IPS DF 6.9 (cell line): ENCODE measurements around the gene MAGI2.

Experiments used
- DNase-seq: peaks from one replicate; pipeline ENCODE4 v3.0.0-alpha.2; 2013; ENCODE audit warnings: low read depth, low spot score
- H3K27ac ChIP-seq: one replicate; pipeline ENCODE4 v1.5.1; 2013; ENCODE audit warnings: low read length, control low read depth
- H3K27me3 ChIP-seq: 2 replicates; pipeline ENCODE4 v1.6.1; 2013; ENCODE audit warnings: mild to moderate bottlenecking, low read length; ENCODE audit not compliant: control insufficient read depth, insufficient read depth
- H3K36me3 ChIP-seq: 2 replicates; pipeline ENCODE4 v1.6.1; 2013; ENCODE audit warnings: low read length; ENCODE audit not compliant: control insufficient read depth, insufficient read depth
- H3K4me1 ChIP-seq: 2 replicates; pipeline ENCODE4 v1.6.1; 2013; ENCODE audit warnings: low read length; ENCODE audit not compliant: control insufficient read depth, insufficient read depth
- H3K4me3 ChIP-seq: 2 replicates; pipeline ENCODE4 v1.5.1; 2013; ENCODE audit warnings: mild to moderate bottlenecking, low read length
- H3K9me3 ChIP-seq: 2 replicates; pipeline ENCODE4 v1.6.1; 2013; ENCODE audit warnings: low read length, inconsistent platforms; ENCODE audit not compliant: control insufficient read depth, insufficient read depth
- WGBS: extraction: QIAGEN DNeasy Blood & Tissue Kit; methylation state at CpG from one replicate; pipeline ENCODE4 v1.1.7; 2013; ENCODE audit warnings: mixed read lengths, missing lambda C conversion rate; ENCODE audit not compliant: insufficient read length, insufficient coverage; 5-methylcytosine and 5-hydroxymethylcytosine counted together

Gene MAGI2

DNA sequence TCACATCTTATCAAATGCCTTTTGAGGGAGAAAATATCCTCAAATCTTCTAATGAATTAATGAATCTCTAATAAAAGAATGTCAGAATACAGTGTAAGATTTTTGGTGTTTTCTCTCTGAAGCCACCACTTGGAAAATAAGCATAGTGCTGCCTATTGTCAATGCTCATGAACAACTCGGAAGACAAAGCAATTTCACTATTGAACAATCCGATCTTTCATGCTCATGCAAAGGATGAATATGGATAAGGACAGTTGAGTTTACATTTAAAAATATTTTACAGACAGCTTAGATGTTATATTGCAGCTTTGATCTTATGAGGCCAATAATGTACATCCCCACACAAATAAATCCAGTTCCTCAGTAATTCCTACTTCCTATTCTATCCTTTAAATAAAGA, 40.6 kb downstream of the MAGI2 start:
- WGBS = no CpG with 5 or more reads among the region's 2 CpGs
- H3K27ac ChIP-seq = no peak overlapping the region
- no peak for DNase-seq
- no peak overlapping the region for H3K4me3 ChIP-seq
- H3K4me1 ChIP-seq = no peaks in the 10 kb centered on the region
- H3K27me3 ChIP-seq = no peaks in the 10 kb centered on the region
- H3K9me3 ChIP-seq = no peaks in the 10 kb centered on the region
- H3K36me3 ChIP-seq = no peaks in the 10 kb centered on the region

- Histone ChIP-seq H3K27me3 (no peaks in the 10 kb centered on the region), H3K9me3 (no peaks in the 10 kb centered on the region), H3K4me3 (no peak overlapping the region), H3K27ac (no peak overlapping the region), H3K4me1 (no peaks in the 10 kb centered on the region), H3K36me3 (no peaks in the 10 kb centered on the region)
- no peak for DNase-seq
- no CpG with 5 or more reads among the region's 3 CpGs for WGBS
Measured at GRCh38 chr7:79412438-79412837, 41.0 kb downstream of the MAGI2 start.

GRCh38 chr7:79410345-79410744, 43.1 kb downstream of the MAGI2 start:
- Histone ChIP-seq H3K36me3 (no peaks in the 10 kb centered on the region), H3K9me3 (no peaks in the 10 kb centered on the region), H3K4me1 (no peaks in the 10 kb centered on the region), H3K27ac (no peak overlapping the region), H3K4me3 (no peak overlapping the region), H3K27me3 (no peaks in the 10 kb centered on the region)
- no peak for DNase-seq

DNA sequence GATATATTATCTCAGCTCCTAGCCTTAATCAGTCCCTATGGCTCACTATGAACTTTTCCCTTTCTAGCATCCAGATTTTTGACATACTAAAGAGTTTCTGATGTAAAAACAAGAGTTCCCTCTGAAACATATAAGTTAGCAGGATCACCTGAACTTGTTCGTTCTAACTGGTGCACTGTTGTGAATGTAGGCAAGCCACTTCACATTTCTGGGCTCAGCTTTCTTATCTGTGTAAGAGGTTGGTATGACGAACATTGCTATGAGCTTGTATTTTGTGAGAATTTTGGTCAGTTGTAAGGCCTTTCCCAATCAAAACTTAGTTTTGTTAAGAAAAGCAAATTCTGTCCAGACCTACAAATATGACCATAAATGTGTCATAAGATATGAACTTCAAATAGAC, 46.1 kb downstream of the MAGI2 start:
- Histone ChIP-seq H3K27ac (no peak overlapping the region), H3K27me3 (no peaks in the 10 kb centered on the region), H3K4me3 (no peak overlapping the region), H3K36me3 (no peaks in the 10 kb centered on the region), H3K4me1 (no peaks in the 10 kb centered on the region), H3K9me3 (no peaks in the 10 kb centered on the region)
- no CpG with 5 or more reads among the region's 2 CpGs for WGBS
- DNase-seq = no peak

- no peak for DNase-seq
- Histone ChIP-seq H3K4me3 (no peak overlapping the region), H3K27ac (no peak overlapping the region), H3K4me1 (no peaks in the 10 kb centered on the region), H3K9me3 (no peaks in the 10 kb centered on the region), H3K27me3 (no peaks in the 10 kb centered on the region), H3K36me3 (no peaks in the 10 kb centered on the region)
- no CpG with 5 or more reads among the region's 2 CpGs for WGBS
Measured at GRCh38 chr7:79406371-79406770, 47.1 kb downstream of the MAGI2 start.

DNA sequence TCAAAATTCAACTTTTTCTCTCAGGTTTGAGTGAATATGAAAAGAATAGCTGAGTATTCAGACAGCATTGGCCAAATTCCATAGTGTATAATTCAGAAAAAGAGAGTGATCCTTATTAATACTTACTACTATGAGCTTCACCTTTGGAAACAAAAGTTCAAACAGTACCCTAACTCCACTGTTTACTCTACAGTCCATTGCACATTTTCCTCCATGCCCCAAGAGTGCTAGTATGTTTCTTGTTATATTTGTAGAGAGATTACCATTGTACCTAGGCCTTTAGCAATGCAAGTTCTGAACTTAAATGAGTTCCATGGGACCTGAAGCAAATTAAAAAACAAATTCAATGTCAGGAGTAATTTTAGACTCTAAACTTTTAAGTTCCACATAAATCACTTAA, 48.1 kb downstream of the MAGI2 start:
- no peaks in the 10 kb centered on the region for H3K27me3 ChIP-seq
- no peaks in the 10 kb centered on the region for H3K36me3 ChIP-seq
- no peak overlapping the region for H3K4me3 ChIP-seq
- H3K27ac ChIP-seq = no peak overlapping the region
- no peak for DNase-seq
- H3K4me1 ChIP-seq = no peaks in the 10 kb centered on the region
- no peaks in the 10 kb centered on the region for H3K9me3 ChIP-seq

- Histone ChIP-seq H3K36me3 (no peaks in the 10 kb centered on the region), H3K4me1 (no peaks in the 10 kb centered on the region), H3K9me3 (no peaks in the 10 kb centered on the region), H3K27me3 (no peaks in the 10 kb centered on the region), H3K4me3 (no peak overlapping the region), H3K27ac (no peak overlapping the region)
- no peak for DNase-seq
- no CpG with 5 or more reads among the region's 3 CpGs for WGBS
Measured at GRCh38 chr7:79403879-79404278, 49.6 kb downstream of the MAGI2 start.

- no peak overlapping the region for H3K4me3 ChIP-seq
- no peak for DNase-seq
- no peaks in the 10 kb centered on the region for H3K36me3 ChIP-seq
Measured at GRCh38 chr7:79403451-79403850, 50.0 kb downstream of the MAGI2 start.

GRCh38 chr7:79401254-79401653, 52.2 kb downstream of the MAGI2 start:
- no peak overlapping the region for H3K4me3 ChIP-seq
- DNase-seq = no peak
- H3K27me3 ChIP-seq = no peaks in the 10 kb centered on the region
- H3K36me3 ChIP-seq = no peaks in the 10 kb centered on the region
- no peaks in the 10 kb centered on the region for H3K9me3 ChIP-seq
- H3K4me1 ChIP-seq = no peaks in the 10 kb centered on the region
- H3K27ac ChIP-seq = no peak overlapping the region
- no CpG with 5 or more reads among the region's 1 CpG for WGBS

More at GRCh38 chr7:79403451-79403850, 50.0 kb downstream of the MAGI2 start:
- no CpG with 5 or more reads among the region's 2 CpGs for WGBS
- Histone ChIP-seq H3K27me3 (no peaks in the 10 kb centered on the region), H3K9me3 (no peaks in the 10 kb centered on the region), H3K27ac (no peak overlapping the region), H3K4me1 (no peaks in the 10 kb centered on the region)

DNA sequence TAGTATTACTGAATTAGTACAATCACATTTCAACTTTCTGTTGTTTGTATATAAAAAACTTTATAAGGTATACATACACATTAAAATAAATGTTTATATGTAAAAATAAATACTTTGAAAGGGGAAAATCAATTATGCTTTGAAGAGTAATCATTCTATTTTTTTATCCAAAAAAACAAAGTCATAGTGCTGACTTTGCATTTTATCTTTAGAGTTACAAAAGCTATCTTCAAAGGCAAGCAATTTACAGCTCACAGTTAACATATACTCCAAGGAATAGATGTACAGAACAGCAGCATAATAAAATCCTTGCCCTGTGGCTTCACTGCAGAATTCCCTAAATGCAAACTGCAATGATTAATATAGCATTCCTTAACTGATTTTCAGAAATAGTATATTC, 53.2 kb downstream of the MAGI2 start:
- no peaks in the 10 kb centered on the region for H3K4me1 ChIP-seq
- no peaks in the 10 kb centered on the region for H3K36me3 ChIP-seq
- DNase-seq = no peak
- H3K9me3 ChIP-seq = no peaks in the 10 kb centered on the region
- H3K4me3 ChIP-seq = no peak overlapping the region
- H3K27ac ChIP-seq = no peak overlapping the region
- no peaks in the 10 kb centered on the region for H3K27me3 ChIP-seq

GRCh38 chr7:79398138-79398749, 55.2 kb downstream of the MAGI2 start:
- DNase-seq = no peak
- no peaks in the 10 kb centered on the region for H3K9me3 ChIP-seq
- no peaks in the 10 kb centered on the region for H3K4me1 ChIP-seq
- H3K27ac ChIP-seq = no peak overlapping the region
- no peaks in the 10 kb centered on the region for H3K27me3 ChIP-seq
- H3K4me3 ChIP-seq = no peak overlapping the region
- no peaks in the 10 kb centered on the region for H3K36me3 ChIP-seq
- WGBS = no CpG with 5 or more reads among the region's 3 CpGs
